H9 (cell line): ENCODE data around the gene CLIP4. TPM values are rescaled to one million over a fixed set of nuclear protein-coding genes. Genes with fewer than 3 reads are reported as not detected.

Experiments used
- DNase-seq: peaks from one replicate; pipeline ENCODE4 v3.0.0-alpha.2; 2017
- H2AFZ ChIP-seq: one replicate; pipeline ENCODE4 v1.6.1; 2013; ENCODE audit warnings: mild to moderate bottlenecking, low read length, control low read depth, moderate library complexity
- H2AK5ac ChIP-seq: 2 replicates; pipeline ENCODE4 v1.6.1; 2013; ENCODE audit warnings: low read length, control low read depth, mixed read lengths; ENCODE audit not compliant: insufficient read length
- H2BK120ac ChIP-seq: one replicate; pipeline ENCODE4 v1.6.1; 2013; ENCODE audit warnings: low read depth, mild to moderate bottlenecking, low read length, control low read depth, inconsistent platforms; ENCODE audit not compliant: poor library complexity, severe bottlenecking
- H2BK12ac ChIP-seq: 2 replicates; pipeline ENCODE4 v1.6.1; 2013; ENCODE audit warnings: low read length, control low read depth, mixed read lengths, low read depth; ENCODE audit not compliant: insufficient read length
- H2BK15ac ChIP-seq: 2 replicates; pipeline ENCODE4 v1.6.1; 2013; ENCODE audit warnings: low read depth, low read length, control low read depth
- H2BK20ac ChIP-seq: one replicate; pipeline ENCODE4 v1.6.1; 2013; ENCODE audit warnings: low read depth, mild to moderate bottlenecking, low read length, control low read depth, inconsistent platforms; ENCODE audit not compliant: poor library complexity, severe bottlenecking
- H2BK5ac ChIP-seq: 2 replicates; pipeline ENCODE4 v1.6.1; 2013; ENCODE audit warnings: low read length, control low read depth, mixed read lengths; ENCODE audit not compliant: insufficient read length
- H3K14ac ChIP-seq: 2 replicates; pipeline ENCODE4 v1.6.1; 2013; ENCODE audit warnings: low read length, control low read depth; ENCODE audit not compliant: insufficient read depth
- H3K18ac ChIP-seq: 2 replicates; pipeline ENCODE4 v1.6.1; 2013; ENCODE audit warnings: low read depth, mild to moderate bottlenecking, mixed read lengths, low read length, control low read depth; ENCODE audit not compliant: insufficient read length
- H3K23ac ChIP-seq: 2 replicates; pipeline ENCODE4 v1.6.1; 2013; ENCODE audit warnings: low read length, control low read depth, mixed read lengths, low read depth; ENCODE audit not compliant: insufficient read length
- H3K23me2 ChIP-seq: 2 replicates; pipeline ENCODE4 v1.6.1; 2013; ENCODE audit warnings: low read depth, mild to moderate bottlenecking, mixed read lengths, low read length, control low read depth; ENCODE audit not compliant: insufficient read length, poor library complexity, severe bottlenecking
- H3K27ac ChIP-seq: 2 replicates; pipeline ENCODE4 v1.5.1; 2013; ENCODE audit warnings: low read length, control low read depth, mixed read lengths, low read depth; ENCODE audit not compliant: insufficient read length
- H3K27me3 ChIP-seq: 2 replicates; pipeline ENCODE4 v1.6.1; 2013; ENCODE audit warnings: low read length, control low read depth, inconsistent platforms; ENCODE audit not compliant: insufficient read depth
- H3K4ac ChIP-seq: 2 replicates; pipeline ENCODE4 v1.6.1; 2013; ENCODE audit warnings: low read depth, mild to moderate bottlenecking, control low read depth, inconsistent platforms, low read length, moderate library complexity
- H3K4me1 ChIP-seq: 2 replicates; pipeline ENCODE4 v1.6.1; 2013; ENCODE audit warnings: low read length, control low read depth, inconsistent platforms; ENCODE audit not compliant: insufficient read depth
- H3K4me2 ChIP-seq: 2 replicates; pipeline ENCODE4 v1.6.1; 2013; ENCODE audit warnings: low read length, control low read depth, mixed read lengths; ENCODE audit not compliant: insufficient read length, insufficient read depth
- H3K56ac ChIP-seq: 2 replicates; pipeline ENCODE4 v1.6.1; 2013; ENCODE audit warnings: low read depth, mild to moderate bottlenecking, mixed read lengths, low read length, control low read depth; ENCODE audit not compliant: insufficient read length
- H3K79me1 ChIP-seq: 2 replicates; pipeline ENCODE4 v1.6.1; 2013; ENCODE audit warnings: low read depth, mild to moderate bottlenecking, moderate library complexity, low read length, control low read depth, inconsistent platforms; ENCODE audit not compliant: insufficient read depth, poor library complexity, severe bottlenecking
- H3K79me2 ChIP-seq: 2 replicates; pipeline ENCODE4 v1.6.1; 2013; ENCODE audit warnings: low read length, control low read depth, inconsistent platforms; ENCODE audit not compliant: insufficient read depth
- H3K9ac ChIP-seq: 2 replicates; pipeline ENCODE4 v1.6.1; 2013; ENCODE audit warnings: low read length, control low read depth, mixed read lengths; ENCODE audit not compliant: insufficient read length; ENCODE audit errors: extremely low read depth
- H3K9me3 ChIP-seq: one replicate; pipeline ENCODE4 v1.6.1; 2013; ENCODE audit warnings: low read depth, low read length, inconsistent platforms; ENCODE audit not compliant: control insufficient read depth
- H3T11ph ChIP-seq: one replicate; pipeline ENCODE4 v1.6.1; 2013; ENCODE audit warnings: mild to moderate bottlenecking, low read length, control low read depth, inconsistent platforms
- H4K20me1 ChIP-seq: one replicate; pipeline ENCODE4 v1.6.1; 2013; ENCODE audit not compliant: control insufficient read depth, insufficient read length, insufficient read depth
- H4K5ac ChIP-seq: 2 replicates; pipeline ENCODE4 v1.6.1; 2013; ENCODE audit warnings: low read depth, mild to moderate bottlenecking, mixed read lengths, low read length, control low read depth; ENCODE audit not compliant: insufficient read length
- H4K8ac ChIP-seq: replicated peaks from 2 replicates; pipeline ENCODE4 v1.6.1; 2013; ENCODE audit warnings: low read length, control low read depth, mixed read lengths, low read depth; ENCODE audit not compliant: insufficient read length
- H4K91ac ChIP-seq: 2 replicates; pipeline ENCODE4 v1.6.1; 2013; ENCODE audit warnings: low read depth, mild to moderate bottlenecking, moderate library complexity, mixed read lengths, low read length, control low read depth; ENCODE audit not compliant: insufficient read length
- H3K27ac Mint-ChIP-seq, 3 experiments: 2 replicates in 2 of 3; 3 replicates in 1 of 3; pipeline ENCODE4 v1.8.0; 2020 to 2021; ENCODE audit warnings: mixed read lengths in 3 of 3, mild to moderate bottlenecking in 1 of 3, moderate library complexity in 1 of 3
- H3K27me3 Mint-ChIP-seq: 2 replicates; pipeline ENCODE4 v1.8.0; 2021; ENCODE audit warnings: low read depth, mild to moderate bottlenecking, moderate library complexity, mixed read lengths
- H3K36me3 Mint-ChIP-seq, 3 experiments: 2 replicates in 2 of 3; 3 replicates in 1 of 3; pipeline ENCODE4 v1.8.0; 2020 to 2021; ENCODE audit warnings: low read depth in 3 of 3, mixed read lengths in 3 of 3; ENCODE audit not compliant: insufficient read depth in 1 of 3
- H3K4me1 Mint-ChIP-seq, 2 experiments: 2 replicates each; pipeline ENCODE4 v1.8.0; 2020; ENCODE audit warnings: mixed read lengths in 2 of 2
- H3K4me3 Mint-ChIP-seq, 2 experiments: 2 replicates in 1 of 2; 3 replicates in 1 of 2; pipeline ENCODE4 v1.8.0; 2020 to 2021; ENCODE audit warnings: mild to moderate bottlenecking in 2 of 2, mixed read lengths in 2 of 2, moderate library complexity in 1 of 2
- H3K9me3 Mint-ChIP-seq, 2 experiments: 2 replicates in 1 of 2; 3 replicates in 1 of 2; pipeline ENCODE4 v1.8.0; 2020; ENCODE audit warnings: mild to moderate bottlenecking in 2 of 2, mixed read lengths in 2 of 2, moderate library complexity in 1 of 2
- WGBS: extraction: QIAGEN DNeasy Blood & Tissue Kit; methylation state at CpG from one replicate; pipeline ENCODE4 v1.1.7; 2013; ENCODE audit warnings: missing lambda C conversion rate, low lambda C conversion rate, mixed read lengths; ENCODE audit not compliant: insufficient read length; ENCODE audit errors: extremely low coverage; 5-methylcytosine and 5-hydroxymethylcytosine counted together
- total RNA-seq: library from RNA; stranded (reverse); gene quantifications from 2 replicates; pipeline ENCODE4 v1.2.1, GENCODE V29; 2021
- TF ChIP-seq, protein P1 (sequence below): fragments of 200-600 bp; sonication (generic); conservative IDR thresholded peaks from 3 replicates; pipeline ENCODE4 v1.8.0; 2021; ENCODE audit warnings: antibody characterized with exemption, mild to moderate bottlenecking

CLIP4 gene
- total RNA-seq, 1 experiment from 2014 or later, result 0.66 TPM

DNA sequence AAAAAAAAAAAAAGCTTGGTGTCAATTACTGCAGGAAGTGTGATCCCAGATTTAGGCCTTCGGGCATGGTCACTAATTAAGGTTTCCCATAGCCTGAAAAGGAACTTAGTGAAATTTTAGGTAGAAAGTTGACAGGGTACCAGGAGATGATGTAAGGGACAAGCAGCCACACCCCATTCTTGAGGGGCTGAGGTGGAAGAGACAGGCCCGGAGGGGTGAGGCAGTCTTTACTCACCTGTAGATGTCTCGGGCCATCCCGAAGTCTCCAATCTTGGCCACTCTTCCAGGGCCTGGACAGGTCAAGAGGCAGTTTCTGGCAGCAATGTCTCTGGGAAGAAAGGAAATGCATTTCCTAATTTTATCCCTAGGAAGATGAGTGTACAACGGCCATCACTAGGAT, 94.3 kb downstream of the CLIP4 start:
- H3K27me3 ChIP-seq, result no peaks in the 10 kb centered on the region
- H3K4me1 ChIP-seq, result no peaks in the 10 kb centered on the region
- H2BK15ac ChIP-seq, result no peak overlapping the region
- no peak overlapping the region for H3K9ac ChIP-seq
- no peak overlapping the region for H4K5ac ChIP-seq
- H3K14ac ChIP-seq, result no peak overlapping the region
- H3T11ph ChIP-seq, result no peak overlapping the region
- no peak overlapping the region for H2BK20ac ChIP-seq
- no peak overlapping the region for H3K4me2 ChIP-seq
- H3K79me1 ChIP-seq, result no peaks in the 10 kb centered on the region
- H3K79me2 ChIP-seq, result no peaks in the 10 kb centered on the region
- no peaks in the 10 kb centered on the region for H4K20me1 ChIP-seq
- DNase-seq, result no peak
- Mint-ChIP-seq H3K9me3 (no peaks in the 10 kb centered on the region), H3K4me3 (no peak overlapping the region), H3K36me3 (no peaks in the 10 kb centered on the region), H3K27me3 (peaks cover 2% of the 10 kb centered on the region), H3K27ac (no peak overlapping the region), H3K4me1 (peaks cover 10 to 12% of the 10 kb centered on the region in 2 experiments)
- H3K18ac ChIP-seq, result no peak overlapping the region
- H2BK12ac ChIP-seq, result no peak overlapping the region
- no peak overlapping the region for H2AFZ ChIP-seq
- H4K91ac ChIP-seq, result no peak overlapping the region
- no peak overlapping the region for H2BK5ac ChIP-seq
- no peak overlapping the region for H2AK5ac ChIP-seq
- H2BK120ac ChIP-seq, result no peak overlapping the region
- no peak overlapping the region for H3K4ac ChIP-seq
- TF ChIP-seq, protein P1, sequence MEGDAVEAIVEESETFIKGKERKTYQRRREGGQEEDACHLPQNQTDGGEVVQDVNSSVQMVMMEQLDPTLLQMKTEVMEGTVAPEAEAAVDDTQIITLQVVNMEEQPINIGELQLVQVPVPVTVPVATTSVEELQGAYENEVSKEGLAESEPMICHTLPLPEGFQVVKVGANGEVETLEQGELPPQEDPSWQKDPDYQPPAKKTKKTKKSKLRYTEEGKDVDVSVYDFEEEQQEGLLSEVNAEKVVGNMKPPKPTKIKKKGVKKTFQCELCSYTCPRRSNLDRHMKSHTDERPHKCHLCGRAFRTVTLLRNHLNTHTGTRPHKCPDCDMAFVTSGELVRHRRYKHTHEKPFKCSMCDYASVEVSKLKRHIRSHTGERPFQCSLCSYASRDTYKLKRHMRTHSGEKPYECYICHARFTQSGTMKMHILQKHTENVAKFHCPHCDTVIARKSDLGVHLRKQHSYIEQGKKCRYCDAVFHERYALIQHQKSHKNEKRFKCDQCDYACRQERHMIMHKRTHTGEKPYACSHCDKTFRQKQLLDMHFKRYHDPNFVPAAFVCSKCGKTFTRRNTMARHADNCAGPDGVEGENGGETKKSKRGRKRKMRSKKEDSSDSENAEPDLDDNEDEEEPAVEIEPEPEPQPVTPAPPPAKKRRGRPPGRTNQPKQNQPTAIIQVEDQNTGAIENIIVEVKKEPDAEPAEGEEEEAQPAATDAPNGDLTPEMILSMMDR, result no peak
- no peak overlapping the region for H3K56ac ChIP-seq
- H3K23ac ChIP-seq, result no peak overlapping the region
- H3K27ac ChIP-seq, result no peak overlapping the region
- H3K23me2 ChIP-seq, result no peaks in the 10 kb centered on the region
- no peaks in the 10 kb centered on the region for H3K9me3 ChIP-seq
- WGBS, result no CpG with 5 or more reads among the region's 5 CpGs
- no peak overlapping the region for H4K8ac ChIP-seq
